GM18511 (cell line): ENCODE results near the gene SYNE2.

ENCODE experiments used
- ATAC-seq: cut with Tn5 transposase; IDR thresholded peaks from one replicate; pipeline ENCODE4 v1.9.1; 2021; ENCODE audit warnings: mild to moderate bottlenecking, moderate library complexity; ENCODE audit not compliant: unreplicated experiment

SYNE2 gene

GRCh38 chr14:64062381-64063115 lies 209.7 kb downstream of the SYNE2 start:
- ATAC-seq = no peak

GRCh38 chr14:64064447-64064846 lies 211.6 kb downstream of the SYNE2 start:
- ATAC-seq = no peak

GRCh38 chr14:64069634-64070359 lies 217.0 kb downstream of the SYNE2 start:
- no peak for ATAC-seq

GRCh38 chr14:64074961-64075612 lies 222.3 kb downstream of the SYNE2 start:
- ATAC-seq = no peak

GRCh38 chr14:64075613-64076005 lies 222.8 kb downstream of the SYNE2 start:
- no peak for ATAC-seq

- ATAC-seq = no peak
Observed at GRCh38 chr14:64080452-64080851, 227.6 kb downstream of the SYNE2 start.

GRCh38 chr14:64081174-64081746 lies 228.5 kb downstream of the SYNE2 start:
- no peak for ATAC-seq

GRCh38 chr14:64082837-64083236 lies 230.0 kb downstream of the SYNE2 start:
- no peak for ATAC-seq

- ATAC-seq = no peak
Observed at GRCh38 chr14:64088647-64088964, 235.8 kb downstream of the SYNE2 start.

- ATAC-seq = no peak
Observed at GRCh38 chr14:64089920-64090319, 237.1 kb downstream of the SYNE2 start.

- ATAC-seq = no peak
Observed at GRCh38 chr14:64091217-64091616, 238.4 kb downstream of the SYNE2 start.

- no peak for ATAC-seq
Observed at GRCh38 chr14:64092338-64092737, 239.5 kb downstream of the SYNE2 start.

GRCh38 chr14:64092940-64093339 lies 240.1 kb downstream of the SYNE2 start:
- ATAC-seq = no peak

GRCh38 chr14:64095620-64096019 lies 242.8 kb downstream of the SYNE2 start:
- ATAC-seq = no peak

GRCh38 chr14:64098120-64098519 lies 245.3 kb downstream of the SYNE2 start:
- ATAC-seq = no peak

- no peak for ATAC-seq
Observed at GRCh38 chr14:64107438-64107837, 254.6 kb downstream of the SYNE2 start.

- ATAC-seq = no peak
Observed at GRCh38 chr14:64109819-64110554, 257.2 kb downstream of the SYNE2 start.

GRCh38 chr14:64110802-64111201 lies 258.0 kb downstream of the SYNE2 start:
- ATAC-seq = no peak

GRCh38 chr14:64112867-64113678 lies 260.3 kb downstream of the SYNE2 start:
- ATAC-seq = no peak

- ATAC-seq = no peak
Observed at GRCh38 chr14:64114166-64114565, 261.4 kb downstream of the SYNE2 start.
